ENCODE measurements around the gene GLUL.
"Not testable (repeated sequence)": the region's sequence is repeated elsewhere in the genome, so short reads cannot be mapped to it uniquely, and the experiment has no call there.

The GLUL gene

DNA sequence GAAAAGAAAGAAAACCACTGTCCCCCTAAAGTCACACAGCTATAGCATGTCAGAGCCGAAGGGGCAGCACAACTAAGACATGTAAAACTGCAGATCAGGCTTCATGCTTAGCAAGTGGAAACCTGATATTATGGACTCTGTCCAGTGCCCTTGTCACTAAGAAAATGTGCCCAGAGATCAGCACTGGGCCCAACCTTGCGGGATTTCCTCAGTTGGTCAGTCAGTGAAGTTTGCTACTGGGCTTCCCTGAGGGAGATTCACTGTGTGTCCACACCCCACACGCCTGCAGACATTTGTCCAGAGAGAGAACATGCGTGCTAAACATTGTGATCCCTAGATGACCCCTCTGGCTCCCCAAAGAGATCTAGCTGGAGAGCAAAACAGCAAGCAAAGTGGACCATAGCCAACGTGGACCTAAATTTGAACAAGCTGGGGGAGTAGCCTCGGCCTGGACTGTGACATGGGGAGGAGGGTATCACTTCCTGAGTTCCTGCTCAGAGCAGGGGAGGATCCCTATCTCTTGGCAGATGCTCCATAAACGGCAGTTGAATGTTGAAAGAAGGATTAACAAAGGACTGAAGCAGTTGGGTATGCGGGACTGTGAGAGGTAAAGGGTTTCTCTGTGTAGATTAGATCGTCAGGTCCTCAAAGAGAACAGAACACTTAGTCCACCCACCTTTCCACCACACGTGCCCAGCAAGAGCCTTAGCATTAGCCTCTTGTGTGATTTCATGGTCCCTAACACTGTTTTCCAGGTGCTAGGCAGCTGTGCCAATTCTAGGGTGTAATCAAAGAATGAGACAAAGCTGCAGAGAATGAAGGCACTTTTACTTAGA, 53.6 kb downstream of the GLUL start:
- H2AK5ac ChIP-seq (ENCODE audit: low read length, severe bottlenecking) = no peak overlapping the region
- H3K4ac ChIP-seq (ENCODE audit: low read depth in 1 of 2, low read length in 2 of 2) = no peak overlapping the region
- no peak overlapping the region for H3K14ac ChIP-seq (ENCODE audit: low read length in 2 of 2)
- no peak overlapping the region for H2BK15ac ChIP-seq (ENCODE audit: low read depth, poor library complexity, severe bottlenecking)
- no peak overlapping the region for H3K27ac ChIP-seq (ENCODE audit: low read length, poor library complexity, severe bottlenecking)
- H2BK120ac ChIP-seq (ENCODE audit: low read depth, low read length) = no peak overlapping the region
- no peak overlapping the region for H4K8ac ChIP-seq (ENCODE audit: low read length)
- no peaks in the 10 kb centered on the region for H3K36me3 ChIP-seq (ENCODE audit: control insufficient read depth in 1 of 2, insufficient read depth in 2 of 2, low read depth in 1 of 2, low read length in 2 of 2)
- H3K27me3 ChIP-seq (ENCODE audit: control insufficient read depth in 1 of 2, insufficient read depth in 1 of 2, low read length in 2 of 2) = no peaks in the 10 kb centered on the region
- H3K23ac ChIP-seq (ENCODE audit: low read length in 2 of 2) = no peak overlapping the region
- no peaks in the 10 kb centered on the region for H3K9me3 ChIP-seq (ENCODE audit: control insufficient read depth, low read length)
- no peak overlapping the region for H3K9ac ChIP-seq (ENCODE audit: low read length)
- no peak overlapping the region for H2AFZ ChIP-seq (ENCODE audit: low read depth, low read length)
- no peak overlapping the region for H3K4me2 ChIP-seq (ENCODE audit: low read length, poor library complexity, severe bottlenecking)
- H4K91ac ChIP-seq (ENCODE audit: low read length) = no peak overlapping the region
- no peaks in the 10 kb centered on the region for H3K4me1 ChIP-seq (ENCODE audit: control insufficient read depth, insufficient read depth, low read depth, low read length)
- no peak overlapping the region for H2BK5ac ChIP-seq (ENCODE audit: low read depth, low read length, poor library complexity, severe bottlenecking)
- DNase-seq = no peak
- WGBS = 75% methylated on average over 6 of the region's 10 CpGs
- no peak overlapping the region for H3K18ac ChIP-seq (ENCODE audit: low read depth in 1 of 2, low read length in 2 of 2)
- H2BK12ac ChIP-seq (ENCODE audit: low read length in 2 of 2) = no peak overlapping the region
- no peaks in the 10 kb centered on the region for H3K79me1 ChIP-seq (replicated peaks; ENCODE audit: low read length, poor library complexity, severe bottlenecking)
- H3K4me3 ChIP-seq (ENCODE audit: insufficient read depth in 1 of 2, low read depth in 1 of 2, low read length in 2 of 2) = no peak overlapping the region

DNA sequence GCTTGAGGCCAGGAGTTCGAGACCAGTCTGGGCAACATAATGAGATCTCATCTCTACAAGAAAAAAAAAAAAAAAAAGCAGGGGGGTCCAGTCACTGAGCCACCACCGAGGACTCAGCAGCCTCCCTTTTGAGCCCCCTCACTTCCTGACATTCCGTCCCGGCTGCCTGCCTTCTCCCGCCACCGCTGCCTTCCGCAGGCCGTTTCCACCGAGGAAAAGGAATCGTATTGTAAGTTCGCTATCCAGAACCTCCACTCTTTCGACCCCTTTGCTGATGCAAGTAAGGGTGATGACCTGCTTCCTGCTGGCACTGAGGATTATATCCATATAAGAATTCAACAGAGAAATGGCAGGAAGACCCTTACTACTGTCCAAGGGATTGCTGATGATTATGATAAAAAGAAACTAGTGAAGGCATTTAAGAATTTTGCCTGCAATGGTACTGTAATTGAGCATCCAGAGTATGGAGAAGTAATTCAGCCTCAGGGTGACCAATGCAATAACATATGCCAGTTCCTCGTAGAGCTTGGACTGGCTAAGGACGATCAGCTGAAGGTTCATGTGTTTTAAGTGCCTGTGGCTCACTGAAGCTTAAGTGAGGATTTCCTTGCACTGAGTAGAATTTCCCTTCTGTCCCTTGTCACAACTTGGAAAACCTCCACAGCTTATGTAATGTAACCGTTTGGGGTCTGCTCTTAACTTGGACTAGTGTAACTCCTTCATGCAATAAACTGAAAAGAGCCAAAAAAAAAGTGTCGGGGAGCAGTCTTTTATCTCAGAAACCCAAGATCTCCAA, 55.6 kb downstream of the GLUL start:
- Histone ChIP-seq H3K9me3 (ENCODE audit: control insufficient read depth, low read length) (no peaks in the 10 kb centered on the region), H2BK15ac (ENCODE audit: low read depth, poor library complexity, severe bottlenecking) (no peak overlapping the region)
- WGBS = 81% methylated on average over 16 of the region's 16 CpGs

DNA sequence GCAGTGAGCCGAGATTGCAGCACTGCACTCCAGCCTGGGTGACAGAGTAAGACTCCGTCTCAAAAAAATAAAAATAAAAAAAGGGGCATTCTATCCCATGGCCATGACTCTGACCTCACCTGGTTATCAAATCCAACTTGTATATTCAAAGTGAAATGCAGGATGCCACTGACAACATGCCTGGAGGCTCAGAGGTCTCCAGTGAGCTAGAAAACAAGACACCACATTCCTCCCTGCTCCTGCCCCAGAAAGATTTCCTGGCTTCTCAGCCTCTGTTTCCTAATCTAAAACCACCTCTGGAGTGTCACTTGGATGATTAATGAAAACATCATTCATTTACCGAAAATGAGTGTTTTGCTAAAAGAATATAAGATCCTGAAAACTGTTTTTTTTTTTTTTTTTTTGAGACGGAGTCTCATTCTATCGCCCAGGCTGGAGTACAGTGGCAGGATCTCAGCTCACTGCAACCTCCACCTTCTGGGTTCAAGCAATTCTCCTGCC, 58.5 kb downstream of the GLUL start:
- H2BK12ac ChIP-seq (ENCODE audit: low read length in 2 of 2); H2BK120ac ChIP-seq (ENCODE audit: low read depth, low read length); H3K4ac ChIP-seq (ENCODE audit: low read depth in 1 of 2, low read length in 2 of 2); H2BK5ac ChIP-seq (ENCODE audit: low read depth, low read length, poor library complexity, severe bottlenecking); H2BK15ac ChIP-seq (ENCODE audit: low read depth, poor library complexity, severe bottlenecking); H2AFZ ChIP-seq (ENCODE audit: low read depth, low read length); H3K27ac ChIP-seq (ENCODE audit: low read length, poor library complexity, severe bottlenecking); H3K9ac ChIP-seq (ENCODE audit: low read length); H3K4me2 ChIP-seq (ENCODE audit: low read length, poor library complexity, severe bottlenecking); H3K18ac ChIP-seq (ENCODE audit: low read depth in 1 of 2, low read length in 2 of 2); H3K23ac ChIP-seq (ENCODE audit: low read length in 2 of 2); H4K8ac ChIP-seq (ENCODE audit: low read length); H3K9me3 ChIP-seq (ENCODE audit: control insufficient read depth, low read length); H3K4me1 ChIP-seq (ENCODE audit: control insufficient read depth, insufficient read depth, low read depth, low read length); H3K4me3 ChIP-seq (ENCODE audit: insufficient read depth in 1 of 2, low read depth in 1 of 2, low read length in 2 of 2); H3K14ac ChIP-seq (ENCODE audit: low read length in 2 of 2); H2AK5ac ChIP-seq (ENCODE audit: low read length, severe bottlenecking); H4K91ac ChIP-seq (ENCODE audit: low read length); H3K27me3 ChIP-seq (ENCODE audit: control insufficient read depth in 1 of 2, insufficient read depth in 1 of 2, low read length in 2 of 2); H3K36me3 ChIP-seq (ENCODE audit: control insufficient read depth in 1 of 2, insufficient read depth in 2 of 2, low read depth in 1 of 2, low read length in 2 of 2); DNase-seq; H3K79me1 ChIP-seq (replicated peaks; ENCODE audit: low read length, poor library complexity, severe bottlenecking): not testable (repeated sequence)
- WGBS = 95% methylated on average over 4 of the region's 5 CpGs

More for the DNA sequence above, 55.6 kb downstream of the GLUL start:
- Histone ChIP-seq H2BK120ac (ENCODE audit: low read depth, low read length) (no peak overlapping the region), H3K14ac (ENCODE audit: low read length in 2 of 2) (no peak overlapping the region), H4K91ac (ENCODE audit: low read length) (no peak overlapping the region), H2BK5ac (ENCODE audit: low read depth, low read length, poor library complexity, severe bottlenecking) (no peak overlapping the region), H3K79me1 (replicated peaks; ENCODE audit: low read length, poor library complexity, severe bottlenecking) (no peaks in the 10 kb centered on the region), H3K4me1 (ENCODE audit: control insufficient read depth, insufficient read depth, low read depth, low read length) (no peaks in the 10 kb centered on the region), H3K4me2 (ENCODE audit: low read length, poor library complexity, severe bottlenecking) (no peak overlapping the region), H3K4me3 (ENCODE audit: insufficient read depth in 1 of 2, low read depth in 1 of 2, low read length in 2 of 2) (no peak overlapping the region), H3K27me3 (ENCODE audit: control insufficient read depth in 1 of 2, insufficient read depth in 1 of 2, low read length in 2 of 2) (no peaks in the 10 kb centered on the region), H3K36me3 (ENCODE audit: control insufficient read depth in 1 of 2, insufficient read depth in 2 of 2, low read depth in 1 of 2, low read length in 2 of 2) (no peaks in the 10 kb centered on the region), H3K9ac (ENCODE audit: low read length) (no peak overlapping the region), H3K4ac (ENCODE audit: low read depth in 1 of 2, low read length in 2 of 2) (no peak overlapping the region), H4K8ac (ENCODE audit: low read length) (no peak overlapping the region), H3K23ac (ENCODE audit: low read length in 2 of 2) (no peak overlapping the region), H2AFZ (ENCODE audit: low read depth, low read length) (no peak overlapping the region), H3K27ac (ENCODE audit: low read length, poor library complexity, severe bottlenecking) (no peak overlapping the region), H2AK5ac (ENCODE audit: low read length, severe bottlenecking) (no peak overlapping the region), H2BK12ac (ENCODE audit: low read length in 2 of 2) (no peak overlapping the region), H3K18ac (ENCODE audit: low read depth in 1 of 2, low read length in 2 of 2) (no peak overlapping the region)
- no peak for DNase-seq

Data from mesenchymal stem cell (in vitro differentiated cells and primary cell).